HG03135 (cell line): ENCODE data around the gene LRRC26.

Experiments
- ATAC-seq: cut with Tn5 transposase; IDR thresholded peaks from one replicate; pipeline ENCODE4 v1.9.1; 2021; ENCODE audit warnings: mild to moderate bottlenecking, moderate library complexity; ENCODE audit not compliant: unreplicated experiment

The LRRC26 gene

DNA sequence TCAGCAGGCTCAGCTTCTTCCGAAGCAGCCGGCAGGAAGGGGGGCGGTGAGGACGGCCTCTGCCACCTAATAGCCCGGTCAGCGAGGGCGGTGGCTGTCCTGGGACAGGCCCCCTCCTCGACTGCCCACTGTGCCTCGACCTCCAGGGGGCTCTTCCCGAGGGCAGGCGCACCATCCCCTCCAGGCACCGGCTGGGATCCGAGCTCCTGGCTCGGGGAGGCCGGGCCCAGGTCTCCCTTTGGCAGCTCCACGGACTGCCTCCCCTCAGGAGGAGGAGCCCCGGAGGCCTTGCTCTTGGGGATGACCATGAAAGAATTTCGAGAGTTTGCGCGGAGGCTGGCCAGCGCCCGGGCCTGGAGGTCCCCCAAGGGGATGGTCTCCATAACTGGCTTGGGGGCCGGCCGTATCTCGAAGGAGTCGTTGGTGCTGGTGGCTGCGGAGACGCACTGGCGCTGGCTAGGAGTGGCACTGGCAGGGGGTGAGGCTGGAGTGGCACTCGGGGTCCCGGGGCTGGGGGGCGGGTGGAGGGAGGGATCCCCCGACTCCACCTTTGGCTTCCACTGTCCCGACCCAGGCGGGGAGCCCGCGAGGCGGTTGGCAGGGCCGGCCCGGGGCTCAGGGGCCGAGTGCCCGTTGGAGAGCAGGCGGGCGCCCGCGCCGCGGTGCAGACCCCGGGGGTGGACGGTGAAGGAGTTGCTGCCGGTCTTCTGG lies 29.7 kb upstream of the LRRC26 start:
- ATAC-seq: no peak

DNA sequence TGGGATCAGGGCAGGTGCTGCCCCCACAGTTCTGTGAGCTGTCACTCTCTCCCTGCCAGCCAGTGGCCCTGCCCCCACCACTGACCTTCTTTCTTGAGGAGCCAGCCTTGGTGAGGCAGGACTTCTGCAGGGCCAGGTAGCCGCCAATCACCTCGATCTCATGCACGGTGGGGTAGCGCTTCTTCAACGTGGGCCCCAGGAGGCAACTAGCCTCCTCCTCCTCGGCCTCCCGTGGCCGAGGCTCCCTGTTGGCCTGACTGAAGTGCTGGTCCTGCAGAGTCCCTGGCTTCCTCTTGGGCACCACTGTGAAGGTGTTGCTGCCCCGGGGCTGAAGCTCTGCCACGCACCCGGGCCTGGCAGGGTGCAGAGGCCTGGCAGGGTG lies 29.0 kb upstream of the LRRC26 start:
- ATAC-seq: no peak

DNA sequence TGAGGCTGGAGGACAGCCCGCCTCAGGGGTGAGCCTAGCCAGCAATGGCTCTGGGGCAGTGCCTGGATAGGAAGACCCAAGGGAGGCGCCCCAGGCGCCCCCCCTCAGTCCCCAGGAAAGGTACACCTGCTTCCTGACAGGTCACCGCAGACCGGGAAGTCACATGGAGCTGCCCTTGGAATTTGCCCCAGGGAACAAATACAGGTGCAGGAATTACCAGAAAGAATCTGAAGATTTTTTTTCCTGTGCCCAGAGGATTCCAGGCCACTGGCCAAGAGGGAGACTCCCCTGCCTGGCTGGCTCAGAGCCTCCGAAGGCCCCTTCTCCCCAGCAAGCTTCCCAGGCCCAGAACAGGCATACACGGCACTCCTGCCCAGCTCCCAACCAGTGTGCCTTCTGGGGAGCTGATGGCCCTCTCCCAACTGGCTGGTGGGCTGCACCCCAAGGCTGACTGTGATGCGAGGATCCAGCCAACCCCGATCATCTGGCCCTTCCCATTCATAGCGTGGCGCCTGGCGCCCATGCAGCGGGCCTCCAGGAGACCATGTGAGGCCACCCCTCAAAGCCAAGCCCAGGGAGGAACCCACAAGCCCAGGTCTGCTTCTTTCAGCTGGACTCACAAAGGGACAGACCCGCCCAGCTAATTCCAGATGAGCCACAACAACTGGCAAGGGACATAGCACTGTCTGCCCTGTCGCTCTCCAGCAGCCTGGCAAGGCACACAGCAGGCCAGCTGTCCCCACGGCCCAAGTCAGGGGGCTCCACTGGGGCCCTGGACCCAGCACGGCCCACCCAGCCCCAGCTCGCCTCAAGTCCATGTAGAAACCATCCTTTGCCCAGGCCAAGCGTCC lies 28.4 kb upstream of the LRRC26 start:
- no peak for ATAC-seq

DNA sequence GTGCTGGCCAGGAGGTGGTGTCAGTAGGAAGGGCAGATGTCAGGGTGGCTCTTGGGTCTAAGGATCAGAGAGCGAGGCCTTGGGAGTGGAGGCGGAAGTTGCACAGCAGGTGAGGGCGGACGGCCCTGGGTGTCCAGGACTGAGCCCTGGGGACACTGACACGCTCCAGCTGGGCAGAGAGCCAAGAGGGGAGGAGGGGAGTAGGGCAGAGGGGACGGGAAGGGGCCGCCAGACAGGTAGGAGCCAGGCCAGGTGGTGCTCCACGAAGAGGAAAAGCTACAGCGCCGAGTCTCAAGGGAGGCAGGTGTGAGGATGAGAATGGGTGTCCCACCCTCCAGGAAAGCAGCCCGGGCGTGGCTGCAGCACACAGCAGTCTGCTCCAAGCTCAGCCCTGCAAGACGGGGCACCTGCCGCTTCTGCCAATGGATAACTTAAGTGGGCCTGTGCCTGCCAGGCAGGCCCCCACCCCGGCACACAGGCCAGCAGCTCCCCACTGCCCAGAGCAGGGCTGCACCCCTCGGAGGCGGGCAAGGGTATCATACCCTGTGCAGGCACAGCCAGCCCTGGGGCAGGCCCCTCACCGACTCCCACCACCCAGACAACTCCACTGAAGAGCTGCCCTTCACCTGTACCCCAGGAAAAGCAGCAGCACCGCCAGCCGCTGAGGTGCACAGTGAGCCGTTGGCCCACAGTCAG lies 25.8 kb upstream of the LRRC26 start:
- no peak for ATAC-seq

DNA sequence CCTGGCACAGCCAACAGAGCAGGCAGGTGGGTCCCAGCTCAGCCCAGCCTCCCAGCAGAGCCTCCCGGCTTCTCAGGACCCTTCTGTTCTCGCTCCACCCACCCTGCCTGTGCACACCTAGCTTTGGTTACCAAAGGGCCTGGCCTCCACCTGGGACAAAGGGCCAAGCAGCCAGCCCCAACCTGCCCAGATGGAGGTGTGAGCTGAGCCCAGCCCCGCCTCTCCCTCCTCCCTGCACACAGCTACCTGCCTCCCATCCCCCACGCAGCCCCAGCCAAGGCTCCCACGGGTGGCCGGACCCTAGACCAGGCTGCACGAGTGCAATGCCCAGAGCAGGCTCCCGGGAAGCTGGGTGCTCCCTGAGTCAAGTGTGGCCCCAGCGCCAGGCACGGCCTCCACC lies 25.1 kb upstream of the LRRC26 start:
- ATAC-seq: no peak

DNA sequence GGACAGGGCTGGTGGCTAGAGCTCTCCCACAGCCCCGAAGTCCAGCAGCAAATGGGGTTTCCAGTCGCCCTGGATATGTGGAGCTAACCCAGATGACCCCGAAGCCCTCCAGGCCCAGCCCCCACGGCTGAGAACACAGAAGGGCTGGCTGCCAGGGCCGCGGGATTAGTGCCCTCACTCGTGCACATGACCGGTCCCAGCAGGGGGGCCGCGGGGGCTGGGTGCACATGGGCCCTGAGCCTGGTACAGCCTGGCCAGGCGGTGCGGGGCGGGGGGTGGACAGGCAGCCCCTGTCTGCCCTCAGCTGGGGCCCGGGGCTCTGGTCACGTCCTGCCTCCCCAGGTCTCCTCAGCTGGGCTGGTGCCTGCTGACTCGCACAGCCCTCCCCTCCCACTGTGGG lies 24.5 kb upstream of the LRRC26 start:
- no peak for ATAC-seq

DNA sequence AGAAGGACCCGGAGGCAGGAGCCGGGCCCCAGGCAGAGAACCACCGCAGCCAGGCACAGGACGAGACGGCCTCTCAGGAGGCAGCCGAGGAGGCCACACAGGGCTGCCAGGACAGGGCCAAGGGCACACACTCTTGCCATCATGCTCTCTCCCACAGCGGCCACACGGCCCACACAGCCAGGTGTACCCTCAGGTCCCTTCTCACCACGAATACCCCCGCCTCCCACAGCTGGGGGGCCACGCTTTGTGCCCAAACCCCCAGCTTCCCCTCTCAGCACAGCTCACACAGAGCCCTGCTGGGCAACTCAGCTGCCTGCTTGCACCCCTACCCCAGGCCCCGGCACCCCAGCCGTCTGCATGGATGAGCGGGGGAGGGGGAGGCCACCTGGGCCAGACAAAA lies 23.9 kb upstream of the LRRC26 start:
- no peak for ATAC-seq

DNA sequence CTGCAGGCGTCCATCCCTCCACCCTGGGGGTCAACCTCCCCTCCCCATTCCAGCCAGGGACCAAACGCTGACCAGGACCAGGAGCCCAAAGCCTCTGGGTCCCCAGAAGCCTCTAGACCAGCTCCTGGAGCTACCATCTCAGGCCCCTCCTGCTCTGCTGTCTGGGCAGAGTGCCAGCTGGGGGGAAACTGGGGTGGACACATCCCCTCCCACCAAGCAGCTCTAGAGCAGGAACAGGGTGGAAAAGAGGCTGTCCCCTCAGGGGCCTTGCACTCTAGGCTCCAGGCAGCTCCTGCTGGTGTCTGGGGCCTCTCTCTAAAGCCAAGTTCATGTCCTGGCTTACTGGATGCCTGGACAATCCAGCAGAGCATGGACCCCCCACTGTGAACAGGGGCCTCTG lies 23.0 kb upstream of the LRRC26 start:
- ATAC-seq: no peak

DNA sequence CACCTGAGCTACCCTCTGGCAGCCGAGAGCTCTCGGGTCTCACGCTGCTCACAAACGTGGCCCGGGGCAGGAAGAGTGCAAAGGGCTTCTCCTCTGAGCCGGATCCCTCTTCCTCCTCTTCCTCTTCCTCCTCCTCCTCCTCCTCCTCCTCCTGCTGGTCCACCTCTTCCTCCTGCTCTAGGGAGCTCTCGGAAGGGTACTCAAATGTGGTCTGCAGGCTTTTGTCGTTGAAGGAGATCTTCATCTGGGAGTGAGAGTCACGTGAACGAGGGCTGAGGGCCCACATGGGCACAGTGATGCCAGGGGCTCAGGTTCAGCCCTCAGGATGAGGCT lies 22.6 kb upstream of the LRRC26 start:
- no peak for ATAC-seq

DNA sequence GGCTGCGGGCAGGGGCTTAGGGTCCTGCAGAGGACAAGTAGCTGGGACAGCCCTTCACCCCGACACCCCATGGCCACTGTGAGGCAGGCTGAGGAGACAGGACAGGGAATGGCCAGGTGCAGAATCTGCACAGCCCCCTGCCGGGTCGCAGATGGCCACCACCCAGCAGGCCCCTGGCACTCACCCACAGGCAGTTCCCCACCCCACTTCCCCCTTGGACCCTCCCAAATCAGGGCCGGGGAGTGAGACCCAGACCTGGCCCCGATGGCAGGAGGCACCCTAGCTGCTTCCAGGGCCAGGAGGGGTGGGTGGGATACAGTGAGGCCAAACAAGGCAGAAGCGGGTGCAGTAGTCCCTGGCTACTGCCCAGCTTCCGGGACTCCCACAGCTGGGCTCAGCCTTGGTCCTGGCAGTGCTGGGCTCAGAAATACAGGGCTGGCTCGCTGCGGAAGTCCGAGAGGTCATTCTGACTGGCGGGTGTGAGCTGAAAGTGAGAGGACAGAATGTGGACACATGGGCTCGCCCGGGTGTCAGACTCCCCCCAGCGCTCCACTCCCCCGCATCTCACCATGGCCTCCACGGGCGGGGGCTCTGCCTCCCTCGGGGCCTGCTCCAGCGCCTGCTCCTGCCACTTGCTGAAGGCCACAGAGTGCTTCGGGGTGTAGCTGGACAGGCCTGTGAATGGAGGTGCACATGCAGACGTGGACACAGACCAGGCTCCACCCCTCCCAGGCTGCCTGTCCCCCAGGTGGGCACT lies 22.0 kb upstream of the LRRC26 start:
- no peak for ATAC-seq

DNA sequence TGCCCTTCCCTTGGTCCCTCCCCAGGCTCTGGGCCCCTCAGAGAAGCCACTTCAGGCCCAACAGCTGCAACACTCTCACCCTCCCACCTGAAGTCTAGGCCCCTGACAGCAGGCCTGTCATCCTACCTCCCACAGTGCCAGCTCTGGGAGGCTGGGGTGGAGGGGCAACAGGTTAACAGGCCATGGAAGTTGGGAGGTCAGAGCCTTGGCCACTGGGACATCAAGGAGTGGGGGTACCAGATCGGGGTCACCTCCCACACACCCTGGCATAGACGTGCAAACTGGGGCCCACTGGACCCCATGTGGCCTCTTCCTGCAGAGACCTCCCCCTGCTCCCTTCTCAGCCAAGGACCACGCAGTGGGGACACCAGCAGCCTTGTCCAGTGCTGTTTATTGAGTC lies 21.4 kb upstream of the LRRC26 start:
- no peak for ATAC-seq

DNA sequence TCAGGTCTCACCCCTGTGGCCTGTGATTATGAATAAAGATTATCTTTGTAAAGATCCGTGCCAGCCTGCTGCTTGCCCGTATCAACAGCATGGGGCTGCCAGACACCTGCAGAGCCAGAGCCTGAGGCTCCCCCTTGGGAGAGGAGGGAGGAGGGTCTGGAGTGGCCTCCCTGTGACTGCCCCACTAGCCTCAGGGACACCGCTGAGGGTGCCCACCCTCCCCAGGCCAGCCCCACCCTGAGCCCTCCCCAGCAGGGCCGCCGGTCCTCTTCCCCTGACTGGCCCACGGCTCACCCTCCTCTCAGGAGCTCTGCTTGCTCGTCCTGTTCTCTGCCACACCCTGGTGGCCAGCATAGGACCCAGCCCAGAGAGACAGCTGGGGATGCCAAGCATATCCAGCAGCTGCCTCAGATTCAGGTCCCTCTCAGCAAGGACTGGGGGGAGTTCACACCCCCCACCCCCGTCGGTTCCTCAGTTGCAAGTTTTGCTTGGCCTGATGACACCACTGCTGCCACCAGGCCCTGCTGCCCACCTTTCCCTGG lies 20.5 kb upstream of the LRRC26 start:
- no peak for ATAC-seq

DNA sequence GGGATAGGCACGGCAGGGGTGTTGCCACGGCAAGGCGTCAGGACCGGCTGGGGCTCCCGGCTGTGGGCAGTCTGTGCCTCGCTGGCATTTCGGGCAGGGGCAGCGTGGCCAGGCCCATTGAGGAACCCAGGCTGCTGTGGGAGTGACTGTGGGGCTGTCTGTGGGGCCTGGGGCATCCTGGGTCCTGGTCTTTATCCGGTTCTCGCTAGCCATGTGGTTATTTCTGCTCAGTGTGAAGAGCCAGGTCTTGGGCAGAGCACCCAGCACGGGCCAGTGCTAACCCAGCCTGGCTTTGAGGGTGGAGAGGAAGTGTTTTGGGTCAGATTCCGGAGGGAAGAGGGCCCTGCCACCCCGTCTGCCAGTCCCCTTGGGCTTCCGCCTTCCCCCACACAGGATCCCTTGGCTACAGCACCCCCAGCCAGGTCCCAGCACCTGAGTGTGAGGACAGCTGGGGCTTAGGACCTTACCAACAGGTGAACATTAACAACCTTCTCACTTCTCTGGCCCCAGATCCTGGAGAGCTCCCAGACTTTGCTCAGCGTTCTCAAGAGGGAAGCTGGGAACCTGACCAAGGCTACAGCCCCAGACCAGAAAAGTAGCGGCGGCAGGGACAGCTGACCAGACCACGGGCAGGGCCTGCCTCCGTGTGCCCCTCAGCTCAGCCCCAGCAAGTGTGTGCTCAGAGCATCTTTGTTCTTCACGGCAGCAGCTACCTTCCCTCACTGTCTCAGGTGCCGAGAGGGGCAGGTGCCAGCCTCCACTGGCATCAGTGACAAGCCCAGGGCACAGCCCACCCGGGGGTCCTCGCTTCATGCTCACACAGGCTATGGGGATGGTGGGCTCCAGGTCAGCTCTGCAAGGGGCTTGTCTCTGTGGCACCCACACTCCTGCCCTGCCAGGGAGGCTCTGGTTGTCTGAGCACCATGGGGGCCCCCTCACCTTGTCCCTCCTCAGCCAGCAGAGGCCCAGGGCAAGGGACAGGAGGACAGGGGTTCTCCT lies 19.7 kb upstream of the LRRC26 start:
- no peak for ATAC-seq

DNA sequence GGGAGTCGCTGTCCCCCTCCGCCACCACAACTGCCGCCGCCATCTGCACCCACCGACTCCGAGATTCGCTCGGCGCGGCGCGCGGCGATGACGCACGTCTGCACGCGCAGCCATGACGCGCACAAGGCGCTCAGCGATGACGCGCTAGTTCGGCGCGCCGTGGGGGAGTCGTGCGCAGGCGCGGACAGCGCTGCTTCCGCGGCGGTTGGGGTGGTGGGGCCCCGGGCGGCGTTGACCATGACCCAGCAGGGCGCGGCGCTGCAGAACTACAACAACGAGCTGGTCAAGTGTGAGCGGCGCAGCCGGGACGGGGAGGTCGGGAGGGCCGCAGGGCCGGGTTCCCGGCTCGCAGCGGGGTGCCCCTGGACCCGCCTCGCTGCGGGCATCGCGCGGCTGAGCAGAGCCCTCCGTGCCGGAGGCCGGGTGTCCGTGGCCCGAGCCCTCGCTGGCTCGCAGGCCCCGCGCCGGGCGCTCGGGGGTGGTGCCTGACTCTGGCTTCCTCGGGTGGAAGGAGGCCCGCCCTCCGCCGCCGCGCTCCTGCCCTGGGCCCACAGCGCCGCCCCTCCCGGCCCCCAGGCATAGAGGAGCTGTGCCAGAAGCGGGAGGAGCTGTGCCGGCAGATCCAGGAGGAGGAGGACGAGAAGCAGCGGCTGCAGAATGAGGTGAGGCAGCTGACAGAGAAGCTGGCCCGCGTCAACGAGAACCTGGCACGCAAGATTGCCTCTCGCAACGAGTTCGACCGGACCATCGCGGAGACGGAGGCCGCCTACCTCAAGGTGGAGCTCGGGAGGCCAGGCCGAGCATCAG lies 18.8 kb upstream of the LRRC26 start, which contains the start of the genes ANAPC2 and SSNA1:
Gene ANAPC2 (minus strand): TSS at position 71 of the 807 bp plus-strand sequence. CDS start 28 bp downstream, at position 43.
Gene SSNA1 (plus strand): TSS at position 187 of the 807 bp plus-strand sequence. CDS start 51 bp downstream, at position 238.
- ATAC-seq: peak; percentile 71

DNA sequence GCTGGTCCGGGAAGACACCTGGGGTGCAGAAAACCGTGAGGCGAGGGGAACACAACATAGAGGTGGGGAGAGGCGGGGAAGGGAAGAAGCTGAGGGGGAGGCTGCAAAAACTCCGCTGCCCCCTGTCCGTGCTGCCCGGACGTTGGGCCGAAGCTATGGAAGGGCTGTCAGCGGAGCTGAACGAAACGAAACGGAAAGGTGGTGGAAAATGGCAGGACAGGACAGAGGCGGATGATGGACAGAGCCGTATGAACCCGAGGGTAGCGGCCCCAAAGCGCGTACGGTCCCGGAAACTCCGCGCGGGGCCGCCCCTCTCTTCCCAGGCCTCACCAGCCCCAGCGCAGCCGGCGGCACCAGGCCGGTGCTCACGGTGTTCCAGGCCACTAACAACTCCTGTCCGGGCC lies 18.2 kb upstream of the LRRC26 start:
- peak; percentile 7 for ATAC-seq

DNA sequence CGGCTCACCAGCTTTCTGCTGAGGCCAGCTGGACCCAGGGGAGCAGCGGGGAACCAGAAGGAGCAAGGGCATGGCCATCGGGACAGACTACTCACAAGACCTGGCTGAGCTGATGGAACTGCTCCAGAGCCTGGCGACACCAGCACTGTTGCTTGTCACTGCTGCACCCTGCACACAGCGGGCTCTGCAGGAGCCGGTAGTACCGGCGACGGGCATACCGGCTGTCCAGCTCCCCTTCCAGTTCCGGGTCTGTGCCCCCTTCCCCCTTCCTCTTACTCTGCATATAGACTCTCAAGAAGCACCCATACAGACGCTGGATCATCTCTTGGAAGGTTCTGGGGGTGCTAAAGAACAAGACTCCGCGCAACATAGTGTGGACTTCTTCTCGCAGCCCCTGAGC lies 17.5 kb upstream of the LRRC26 start:
- no peak for ATAC-seq

DNA sequence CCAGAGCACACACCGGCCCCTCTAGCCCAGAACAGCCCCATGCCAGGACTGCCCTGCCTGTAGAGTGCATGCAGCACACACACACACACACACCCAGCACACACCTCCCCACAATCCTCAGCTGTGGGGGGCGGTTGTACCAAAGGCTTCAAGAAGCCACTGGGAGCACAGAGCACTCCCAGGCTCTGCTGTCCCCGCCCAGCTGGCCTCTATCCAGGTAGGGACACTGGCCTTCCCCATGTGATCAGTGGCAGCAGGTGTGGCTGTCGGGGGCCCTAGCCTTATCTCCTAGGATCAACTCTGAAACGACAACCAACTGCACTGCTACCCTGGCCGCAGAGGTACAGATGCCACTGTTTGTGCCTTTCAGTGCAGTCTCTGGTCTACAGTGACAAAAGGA lies 16.5 kb upstream of the LRRC26 start:
- ATAC-seq: no peak

DNA sequence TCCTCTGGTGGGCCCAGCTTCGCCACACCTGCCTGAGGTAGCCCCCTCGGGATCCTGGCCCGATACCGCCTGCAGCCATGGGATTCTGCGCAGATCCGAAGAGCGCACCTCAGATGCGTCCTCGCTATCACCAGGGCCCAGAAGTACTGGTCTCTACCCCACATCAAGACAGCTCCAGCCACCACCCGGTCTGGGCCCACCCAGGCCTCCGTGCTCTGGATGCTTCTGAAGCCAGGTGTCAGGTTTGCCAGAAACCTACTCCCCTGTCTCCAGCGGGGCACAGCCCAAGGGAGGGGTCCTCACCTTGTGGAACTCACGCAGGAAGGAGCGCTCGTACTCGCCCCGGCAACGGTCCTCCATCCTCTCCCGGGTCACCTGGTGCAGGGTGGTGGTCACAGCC lies 16.1 kb upstream of the LRRC26 start:
- no peak for ATAC-seq
